HFF-Myc (cell line): ENCODE results near the gene RPN1.

ENCODE experiments used
- DNase-seq: peaks from one replicate; pipeline ENCODE4 v3.0.0-alpha.2; 2011; ENCODE audit warnings: low read depth; ENCODE audit errors: extremely low read depth
- H3K4me3 ChIP-seq: replicated peaks from 2 replicates; pipeline ENCODE4 v1.5.1; 2011; ENCODE audit warnings: low read depth, mild to moderate bottlenecking, control low read depth, low read length
- TF ChIP-seq, protein P1 (sequence below): IDR thresholded peaks from 2 replicates; pipeline ENCODE4 v1.5.1; 2012; ENCODE audit warnings: mild to moderate bottlenecking, low read depth, low read length, control low read depth; ENCODE audit errors: missing control alignments

Gene RPN1

DNA sequence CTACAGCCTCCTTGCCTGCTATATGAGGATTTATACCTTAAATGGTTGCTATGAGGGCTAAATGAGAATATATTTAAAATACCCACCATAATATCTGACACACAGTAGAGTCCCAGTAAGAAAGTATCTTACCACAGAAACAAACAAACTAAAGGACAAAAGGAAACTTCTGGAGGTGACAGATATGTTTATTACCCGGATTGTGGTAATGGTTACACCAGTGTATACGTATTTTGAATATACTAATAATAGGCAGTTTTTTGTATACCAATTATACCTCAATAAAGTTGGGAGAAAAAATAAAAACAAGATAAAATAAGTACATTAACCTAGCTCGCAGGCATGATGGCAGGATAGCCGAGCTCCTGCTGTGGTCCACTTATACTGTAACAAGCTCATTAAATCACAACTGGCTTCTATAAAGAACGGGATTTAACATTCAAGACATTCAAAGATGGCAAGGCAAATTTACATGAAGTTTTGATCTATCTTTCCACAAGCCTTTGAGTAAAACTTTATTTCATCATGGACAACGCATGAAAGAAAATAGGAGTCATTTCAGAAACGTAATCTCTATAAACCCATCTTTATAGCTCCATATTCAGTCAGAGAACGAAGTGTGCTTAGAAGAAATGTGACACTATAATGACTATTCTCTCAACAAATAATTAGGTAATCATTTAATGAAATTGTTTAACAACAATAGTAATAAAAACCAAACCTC is 1.5 kb downstream of the RPN1 start:
- TF ChIP-seq, protein P1, sequence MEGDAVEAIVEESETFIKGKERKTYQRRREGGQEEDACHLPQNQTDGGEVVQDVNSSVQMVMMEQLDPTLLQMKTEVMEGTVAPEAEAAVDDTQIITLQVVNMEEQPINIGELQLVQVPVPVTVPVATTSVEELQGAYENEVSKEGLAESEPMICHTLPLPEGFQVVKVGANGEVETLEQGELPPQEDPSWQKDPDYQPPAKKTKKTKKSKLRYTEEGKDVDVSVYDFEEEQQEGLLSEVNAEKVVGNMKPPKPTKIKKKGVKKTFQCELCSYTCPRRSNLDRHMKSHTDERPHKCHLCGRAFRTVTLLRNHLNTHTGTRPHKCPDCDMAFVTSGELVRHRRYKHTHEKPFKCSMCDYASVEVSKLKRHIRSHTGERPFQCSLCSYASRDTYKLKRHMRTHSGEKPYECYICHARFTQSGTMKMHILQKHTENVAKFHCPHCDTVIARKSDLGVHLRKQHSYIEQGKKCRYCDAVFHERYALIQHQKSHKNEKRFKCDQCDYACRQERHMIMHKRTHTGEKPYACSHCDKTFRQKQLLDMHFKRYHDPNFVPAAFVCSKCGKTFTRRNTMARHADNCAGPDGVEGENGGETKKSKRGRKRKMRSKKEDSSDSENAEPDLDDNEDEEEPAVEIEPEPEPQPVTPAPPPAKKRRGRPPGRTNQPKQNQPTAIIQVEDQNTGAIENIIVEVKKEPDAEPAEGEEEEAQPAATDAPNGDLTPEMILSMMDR: no peak
- no peak for DNase-seq
- H3K4me3 ChIP-seq: peak overlapping the region; percentile 95

DNA sequence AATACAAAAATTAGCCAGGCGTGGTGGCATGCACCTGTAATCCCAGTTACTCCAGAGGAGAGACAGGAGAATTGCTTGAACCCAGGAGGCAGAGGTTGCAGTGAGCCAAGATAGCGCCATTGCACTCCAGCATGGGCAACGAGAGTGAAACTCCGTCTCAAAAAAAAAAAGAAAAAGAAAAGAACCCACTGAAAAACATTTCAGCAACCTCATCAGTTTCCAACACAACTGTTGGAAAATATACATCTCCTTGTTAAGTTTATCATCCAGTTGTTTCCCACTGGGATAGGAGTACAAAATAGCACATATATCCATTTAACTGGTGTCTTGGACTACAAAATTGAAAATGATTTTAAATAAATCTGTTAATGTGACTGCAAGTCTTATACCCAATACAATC is 2.2 kb downstream of the RPN1 start:
- TF ChIP-seq, protein P1: no peak
- no peak for DNase-seq
- peak overlapping the region; percentile 95 for H3K4me3 ChIP-seq

DNA sequence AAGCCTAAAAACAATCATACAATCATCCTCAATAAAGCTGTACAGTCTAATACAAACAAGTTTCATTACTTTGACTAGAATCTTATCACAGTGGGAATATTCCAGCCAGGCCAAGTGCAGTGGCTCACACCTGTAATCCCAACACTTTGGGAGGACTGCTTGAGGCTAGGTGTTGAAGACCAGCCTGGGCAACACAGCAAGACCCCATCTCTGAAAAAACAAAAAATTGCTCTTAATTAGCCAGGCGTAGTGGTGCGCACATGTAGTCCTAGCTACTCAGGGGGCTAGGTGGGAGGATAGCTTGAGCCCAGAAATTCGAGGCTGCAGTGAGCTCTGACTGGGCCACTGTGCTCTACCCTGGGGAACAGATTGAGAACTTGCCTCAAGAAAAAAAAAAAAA is 3.3 kb downstream of the RPN1 start:
- no peak overlapping the region for H3K4me3 ChIP-seq
- DNase-seq: no peak
- TF ChIP-seq, protein P1: no peak

DNA sequence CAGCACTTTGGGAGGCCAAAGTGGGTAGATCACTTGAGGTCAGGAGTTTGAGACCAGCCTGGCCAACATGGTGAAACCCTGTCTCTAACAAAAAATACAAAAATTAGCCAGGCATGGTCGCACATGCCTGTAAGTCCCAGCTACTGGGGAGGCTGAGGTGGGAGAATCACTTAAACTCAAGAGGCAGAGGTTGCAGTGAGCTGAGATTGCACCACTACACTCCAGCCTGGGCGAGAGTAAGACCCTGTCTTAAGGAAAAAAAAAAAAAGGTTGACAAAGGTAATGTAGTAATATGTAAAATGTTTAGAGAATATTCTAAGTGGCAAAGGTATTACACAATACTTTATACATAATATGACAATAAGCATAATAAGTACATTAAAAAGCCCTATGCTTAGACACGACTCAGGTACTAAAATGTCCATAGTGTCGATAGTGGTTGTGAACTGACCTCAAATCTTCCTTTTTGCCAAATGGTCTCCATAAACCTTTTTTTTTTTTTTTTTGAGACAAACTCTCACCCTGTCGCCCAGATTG is 16.5 kb downstream of the RPN1 start:
- DNase-seq: no peak
- TF ChIP-seq, protein P1: no peak

DNA sequence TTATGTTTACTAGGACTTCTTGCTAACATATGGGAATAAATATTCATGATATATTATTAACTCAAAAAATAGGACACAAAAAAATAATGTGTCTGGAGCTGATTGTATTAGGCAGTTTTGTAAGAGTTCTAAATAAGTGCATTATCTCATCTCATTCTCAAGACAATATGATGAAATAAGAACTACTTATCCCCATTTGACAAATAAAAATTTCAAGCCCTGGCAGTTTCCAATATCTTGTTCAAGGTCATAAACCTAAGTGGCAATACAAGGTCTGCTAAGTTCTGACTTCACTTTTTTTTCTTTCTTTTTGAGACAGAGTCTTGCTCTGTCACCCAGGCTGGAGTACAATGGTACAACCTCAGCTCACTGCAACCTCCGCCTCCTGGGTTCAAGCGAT is 18.3 kb downstream of the RPN1 start:
- no peak for DNase-seq
- H3K4me3 ChIP-seq: no peak overlapping the region
- TF ChIP-seq, protein P1: no peak

More for the DNA sequence above, 16.5 kb downstream of the RPN1 start:
- H3K4me3 ChIP-seq: no peak overlapping the region

DNA sequence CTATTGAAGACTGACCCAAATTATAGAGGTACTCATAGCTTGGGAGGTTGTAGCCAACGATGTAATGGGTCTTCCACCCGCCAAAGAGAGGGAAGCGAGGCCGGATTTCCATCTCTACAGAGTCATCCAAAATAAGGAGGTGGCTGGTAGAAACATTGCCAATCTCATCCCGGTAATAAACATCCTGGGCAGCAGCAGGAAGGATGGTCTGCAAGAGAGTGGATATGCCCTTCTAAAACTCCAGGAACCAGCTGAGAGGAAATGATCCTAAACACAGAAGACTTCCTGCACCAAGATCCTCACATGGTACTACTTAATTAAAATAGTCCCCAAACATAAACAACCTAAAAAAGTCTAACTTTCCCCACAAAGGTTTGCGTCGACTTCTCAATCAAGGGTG is 20.7 kb downstream of the RPN1 start:
- DNase-seq: no peak
- H3K4me3 ChIP-seq: no peak overlapping the region

More for the DNA sequence above, 20.7 kb downstream of the RPN1 start:
- TF ChIP-seq, protein P1: no peak
